A673 (cell line): ENCODE results near the gene ISG15.

Source experiments
- EZH2 ChIP-seq: fragments of 200-600 bp; sonication (generic); IDR thresholded peaks from 2 replicates; pipeline ENCODE4 v1.6.1; 2017; ENCODE audit warnings: borderline replicate concordance, low read depth, mild to moderate bottlenecking, mixed read lengths, antibody characterized with exemption, low read length; ENCODE audit not compliant: poor library complexity, severe bottlenecking
- TF ChIP-seq, protein P1 (sequence below): fragments of 300-800, 200-600 bp; sonication (generic); conservative IDR thresholded peaks from 2 replicates; pipeline ENCODE4 v1.5.1; 2017; ENCODE audit warnings: low read depth, mild to moderate bottlenecking, antibody characterized with exemption, low read length, moderate library complexity, mixed read lengths

DNA sequence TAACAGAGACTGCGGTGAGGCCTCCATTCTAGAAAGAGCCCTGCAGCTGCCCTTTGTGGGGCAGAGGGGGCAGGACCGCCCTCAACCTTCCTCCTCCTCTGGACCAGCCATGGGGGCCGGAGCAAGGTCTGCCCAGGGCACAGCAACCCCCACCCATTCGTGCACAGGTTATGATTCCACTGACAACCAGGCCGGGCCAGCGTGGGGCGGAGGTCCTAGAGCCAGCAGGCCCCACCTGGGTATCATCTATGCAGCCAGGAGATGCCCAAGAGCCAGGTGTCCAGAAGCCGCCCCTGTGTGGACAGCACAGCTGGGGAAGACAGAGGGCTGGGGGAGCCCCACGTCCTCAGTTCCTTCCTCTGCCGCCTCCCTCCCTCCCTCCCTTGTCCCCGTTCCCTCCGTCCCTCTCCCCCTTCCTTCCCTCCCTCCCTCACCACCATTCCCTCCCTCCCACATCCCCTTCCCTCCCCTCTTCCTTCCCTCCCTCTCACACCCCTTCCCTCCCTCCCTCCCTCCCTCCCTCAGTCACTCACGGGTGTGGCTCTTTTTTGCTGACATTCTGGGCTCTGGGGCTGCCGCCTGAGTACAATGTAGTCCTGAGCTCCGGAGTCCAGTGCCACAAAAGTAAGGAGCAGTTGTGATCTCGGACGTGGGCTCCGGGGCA is 48.5 kb downstream of the ISG15 start:
- TF ChIP-seq, protein P1, sequence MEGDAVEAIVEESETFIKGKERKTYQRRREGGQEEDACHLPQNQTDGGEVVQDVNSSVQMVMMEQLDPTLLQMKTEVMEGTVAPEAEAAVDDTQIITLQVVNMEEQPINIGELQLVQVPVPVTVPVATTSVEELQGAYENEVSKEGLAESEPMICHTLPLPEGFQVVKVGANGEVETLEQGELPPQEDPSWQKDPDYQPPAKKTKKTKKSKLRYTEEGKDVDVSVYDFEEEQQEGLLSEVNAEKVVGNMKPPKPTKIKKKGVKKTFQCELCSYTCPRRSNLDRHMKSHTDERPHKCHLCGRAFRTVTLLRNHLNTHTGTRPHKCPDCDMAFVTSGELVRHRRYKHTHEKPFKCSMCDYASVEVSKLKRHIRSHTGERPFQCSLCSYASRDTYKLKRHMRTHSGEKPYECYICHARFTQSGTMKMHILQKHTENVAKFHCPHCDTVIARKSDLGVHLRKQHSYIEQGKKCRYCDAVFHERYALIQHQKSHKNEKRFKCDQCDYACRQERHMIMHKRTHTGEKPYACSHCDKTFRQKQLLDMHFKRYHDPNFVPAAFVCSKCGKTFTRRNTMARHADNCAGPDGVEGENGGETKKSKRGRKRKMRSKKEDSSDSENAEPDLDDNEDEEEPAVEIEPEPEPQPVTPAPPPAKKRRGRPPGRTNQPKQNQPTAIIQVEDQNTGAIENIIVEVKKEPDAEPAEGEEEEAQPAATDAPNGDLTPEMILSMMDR: no peak
- no peak for TF ChIP-seq EZH2
